ENCODE data around the gene TMEM219. TPM values are rescaled to one million over a fixed set of nuclear protein-coding genes. Genes with fewer than 3 reads are reported as not detected.

Gene TMEM219
- total and polyA plus RNA-seq, 10 of the 15 experiments (the other 5 are each of a cell fraction or from before 2014, with no cell fraction given): 33.6 to 74.6 (median 56.5) TPM

DNA sequence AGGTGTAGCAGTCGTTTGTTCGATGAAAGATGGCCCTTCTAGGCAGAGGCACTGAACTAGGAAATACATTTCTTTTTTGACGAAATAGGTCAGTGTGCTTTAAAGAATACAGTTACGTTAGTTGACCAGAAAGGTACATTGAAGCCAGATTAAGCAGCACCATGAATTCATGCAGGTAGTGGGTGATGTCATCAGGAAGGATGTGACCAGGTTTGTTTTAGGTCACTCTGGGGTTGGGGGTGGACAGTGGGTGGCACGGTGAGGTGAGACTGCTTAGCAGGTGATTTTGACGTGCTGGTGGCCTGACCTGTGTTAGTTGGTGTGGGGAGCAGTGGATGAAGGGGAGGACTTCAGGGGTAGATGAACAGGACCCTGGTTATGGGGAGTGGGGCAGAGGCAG is 37.7 kb downstream of the TMEM219 start:
- Histone ChIP-seq H3K36me3 (ENCODE audit: control insufficient read depth in 2 of 2, insufficient read depth in 2 of 2, low read length in 1 of 2) (peaks cover 0 to 8% of the 10 kb centered on the region in 2 experiments; a peak in 3 of 4 replicates), H2AFZ (ENCODE audit: control insufficient read depth, low read depth, low read length) (no peak overlapping the region), H3K4me3 (no peak overlapping the region), H3K9me3 (replicated peaks; ENCODE audit: control insufficient read depth, insufficient read depth, low read length) (no peaks in the 10 kb centered on the region), H3K27ac (ENCODE audit: control insufficient read depth, insufficient read depth) (no peak overlapping the region), H3K79me2 (ENCODE audit: control insufficient read depth, insufficient read depth, low read length) (peaks cover 18% of the 10 kb centered on the region), H3K27me3 (replicated peaks in 1 of 2; ENCODE audit: control insufficient read depth in 2 of 2, insufficient read depth in 2 of 2, low read length in 1 of 2) (no peaks in the 10 kb centered on the region), H4K20me1 (ENCODE audit: control insufficient read depth, insufficient read depth) (no peaks in the 10 kb centered on the region), H3K9ac (ENCODE audit: control insufficient read depth, insufficient read depth, low read length) (no peak overlapping the region), H3K4me2 (ENCODE audit: control insufficient read depth, insufficient read depth) (no peak overlapping the region), H3K4me1 (ENCODE audit: control insufficient read depth, insufficient read depth, low read length) (peaks cover 7% of the 10 kb centered on the region)
- POLR2A ChIA-PET: no interaction called here
- WGBS (ENCODE audit: insufficient coverage, insufficient replicate concordance, low lambda C conversion rate, missing lambda C conversion rate): 100% methylated on average over 6 of the region's 6 CpGs
- in situ Hi-C loops (cut with MboI) (loop anchor here (25.0 kb wide), 1 partner anchor 887 kb away; no protein-coding TSS in a partner anchor), intact Hi-C loops (cut with micrococcal nuclease; ENCODE audit: unreplicated experiment) (no loop called here)
- DNase-seq (ENCODE audit: low read depth, low spot score) (no peak), ATAC-seq (no peak), FAIRE-seq (no peak)
- CTCF ChIA-PET: no interaction called here
- SMC1A ChIA-PET (ENCODE audit: uncharacterized antibody, unreplicated experiment): no interaction called here
- RAD21 ChIA-PET (ENCODE audit: unreplicated experiment): no interaction called here
- TF ChIP-seq TCF3 (IDR thresholded peaks at IDR 0.05; ENCODE audit: borderline replicate concordance, insufficient read depth, low read depth, low read length) (no peak), SPI1 (IDR thresholded peaks at IDR 0.05; ENCODE audit: borderline replicate concordance, insufficient read depth, low read depth, low read length) (no peak), POU2F2 (IDR thresholded peaks at IDR 0.05; ENCODE audit: borderline replicate concordance, low read depth, low read length) (no peak), HDAC2 (IDR thresholded peaks at IDR 0.05) (no peak), EP300 (IDR thresholded peaks at IDR 0.05; ENCODE audit: borderline replicate concordance in 1 of 2, control insufficient read depth in 1 of 2, low read depth in 2 of 2, low read length in 2 of 2) (no peak), TAF1 (IDR thresholded peaks at IDR 0.05; ENCODE audit: borderline replicate concordance, low read depth, low read length) (no peak), TCF7 (IDR thresholded peaks at IDR 0.05; ENCODE audit: borderline replicate concordance) (no peak), PAX5 (IDR thresholded peaks at IDR 0.05; ENCODE audit: borderline replicate concordance, low read depth, low read length) (no peak), ZSCAN29 (IDR thresholded peaks at IDR 0.05) (no peak), ASH2L (IDR thresholded peaks at IDR 0.05; ENCODE audit: borderline replicate concordance, low read depth) (no peak), BHLHE40 (IDR thresholded peaks at IDR 0.05; ENCODE audit: borderline replicate concordance in 1 of 2, low read depth in 2 of 2, low read length in 1 of 2) (no peak)
- TF ChIP-seq, protein P1, sequence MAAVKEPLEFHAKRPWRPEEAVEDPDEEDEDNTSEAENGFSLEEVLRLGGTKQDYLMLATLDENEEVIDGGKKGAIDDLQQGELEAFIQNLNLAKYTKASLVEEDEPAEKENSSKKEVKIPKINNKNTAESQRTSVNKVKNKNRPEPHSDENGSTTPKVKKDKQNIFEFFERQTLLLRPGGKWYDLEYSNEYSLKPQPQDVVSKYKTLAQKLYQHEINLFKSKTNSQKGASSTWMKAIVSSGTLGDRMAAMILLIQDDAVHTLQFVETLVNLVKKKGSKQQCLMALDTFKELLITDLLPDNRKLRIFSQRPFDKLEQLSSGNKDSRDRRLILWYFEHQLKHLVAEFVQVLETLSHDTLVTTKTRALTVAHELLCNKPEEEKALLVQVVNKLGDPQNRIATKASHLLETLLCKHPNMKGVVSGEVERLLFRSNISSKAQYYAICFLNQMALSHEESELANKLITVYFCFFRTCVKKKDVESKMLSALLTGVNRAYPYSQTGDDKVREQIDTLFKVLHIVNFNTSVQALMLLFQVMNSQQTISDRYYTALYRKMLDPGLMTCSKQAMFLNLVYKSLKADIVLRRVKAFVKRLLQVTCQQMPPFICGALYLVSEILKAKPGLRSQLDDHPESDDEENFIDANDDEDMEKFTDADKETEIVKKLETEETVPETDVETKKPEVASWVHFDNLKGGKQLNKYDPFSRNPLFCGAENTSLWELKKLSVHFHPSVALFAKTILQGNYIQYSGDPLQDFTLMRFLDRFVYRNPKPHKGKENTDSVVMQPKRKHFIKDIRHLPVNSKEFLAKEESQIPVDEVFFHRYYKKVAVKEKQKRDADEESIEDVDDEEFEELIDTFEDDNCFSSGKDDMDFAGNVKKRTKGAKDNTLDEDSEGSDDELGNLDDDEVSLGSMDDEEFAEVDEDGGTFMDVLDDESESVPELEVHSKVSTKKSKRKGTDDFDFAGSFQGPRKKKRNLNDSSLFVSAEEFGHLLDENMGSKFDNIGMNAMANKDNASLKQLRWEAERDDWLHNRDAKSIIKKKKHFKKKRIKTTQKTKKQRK (IDR thresholded peaks at IDR 0.05; ENCODE audit: low read depth, low read length): no peak
- TF ChIP-seq, protein P2, sequence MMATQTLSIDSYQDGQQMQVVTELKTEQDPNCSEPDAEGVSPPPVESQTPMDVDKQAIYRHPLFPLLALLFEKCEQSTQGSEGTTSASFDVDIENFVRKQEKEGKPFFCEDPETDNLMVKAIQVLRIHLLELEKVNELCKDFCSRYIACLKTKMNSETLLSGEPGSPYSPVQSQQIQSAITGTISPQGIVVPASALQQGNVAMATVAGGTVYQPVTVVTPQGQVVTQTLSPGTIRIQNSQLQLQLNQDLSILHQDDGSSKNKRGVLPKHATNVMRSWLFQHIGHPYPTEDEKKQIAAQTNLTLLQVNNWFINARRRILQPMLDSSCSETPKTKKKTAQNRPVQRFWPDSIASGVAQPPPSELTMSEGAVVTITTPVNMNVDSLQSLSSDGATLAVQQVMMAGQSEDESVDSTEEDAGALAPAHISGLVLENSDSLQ (IDR thresholded peaks at IDR 0.05): no peak
- TF ChIP-seq, protein P3, sequence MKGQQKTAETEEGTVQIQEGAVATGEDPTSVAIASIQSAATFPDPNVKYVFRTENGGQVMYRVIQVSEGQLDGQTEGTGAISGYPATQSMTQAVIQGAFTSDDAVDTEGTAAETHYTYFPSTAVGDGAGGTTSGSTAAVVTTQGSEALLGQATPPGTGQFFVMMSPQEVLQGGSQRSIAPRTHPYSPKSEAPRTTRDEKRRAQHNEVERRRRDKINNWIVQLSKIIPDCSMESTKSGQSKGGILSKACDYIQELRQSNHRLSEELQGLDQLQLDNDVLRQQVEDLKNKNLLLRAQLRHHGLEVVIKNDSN (IDR thresholded peaks at IDR 0.05; ENCODE audit: borderline replicate concordance, extremely low read length, insufficient read depth, low read depth, low read length): no peak
- TF ChIP-seq, protein P4, sequence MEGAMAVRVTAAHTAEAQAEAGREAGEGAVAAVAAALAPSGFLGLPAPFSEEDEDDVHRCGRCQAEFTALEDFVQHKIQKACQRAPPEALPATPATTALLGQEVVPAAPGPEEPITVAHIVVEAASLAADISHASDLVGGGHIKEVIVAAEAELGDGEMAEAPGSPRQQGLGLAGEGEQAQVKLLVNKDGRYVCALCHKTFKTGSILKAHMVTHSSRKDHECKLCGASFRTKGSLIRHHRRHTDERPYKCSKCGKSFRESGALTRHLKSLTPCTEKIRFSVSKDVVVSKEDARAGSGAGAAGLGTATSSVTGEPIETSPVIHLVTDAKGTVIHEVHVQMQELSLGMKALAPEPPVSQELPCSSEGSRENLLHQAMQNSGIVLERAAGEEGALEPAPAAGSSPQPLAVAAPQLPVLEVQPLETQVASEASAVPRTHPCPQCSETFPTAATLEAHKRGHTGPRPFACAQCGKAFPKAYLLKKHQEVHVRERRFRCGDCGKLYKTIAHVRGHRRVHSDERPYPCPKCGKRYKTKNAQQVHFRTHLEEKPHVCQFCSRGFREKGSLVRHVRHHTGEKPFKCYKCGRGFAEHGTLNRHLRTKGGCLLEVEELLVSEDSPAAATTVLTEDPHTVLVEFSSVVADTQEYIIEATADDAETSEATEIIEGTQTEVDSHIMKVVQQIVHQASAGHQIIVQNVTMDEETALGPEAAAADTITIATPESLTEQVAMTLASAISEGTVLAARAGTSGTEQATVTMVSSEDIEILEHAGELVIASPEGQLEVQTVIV (IDR thresholded peaks at IDR 0.05; ENCODE audit: borderline replicate concordance, partially characterized antibody): no peak
- BruUV-seq (replicated peaks): no TSS peak

Data from GM12878 (cell line).